NK-92 treated with Interleukin-12 subunit alpha and Interleukin-12 subunit beta, amount 100 ng/mL, for 24 hours (cell line): Measurements from ENCODE around the gene GMPPA.

ENCODE experiments used
- DNase-seq: peaks from one replicate; lab custom pipeline; 2025; lab: John Stamatoyannopoulos, UW

GMPPA gene

GRCh38 chr2:219522111-219523030 is 23.7 kb downstream of the GMPPA start:
- no peak for DNase-seq

- no peak for DNase-seq
Observed at GRCh38 chr2:219523031-219523671, 24.5 kb downstream of the GMPPA start.

DNA sequence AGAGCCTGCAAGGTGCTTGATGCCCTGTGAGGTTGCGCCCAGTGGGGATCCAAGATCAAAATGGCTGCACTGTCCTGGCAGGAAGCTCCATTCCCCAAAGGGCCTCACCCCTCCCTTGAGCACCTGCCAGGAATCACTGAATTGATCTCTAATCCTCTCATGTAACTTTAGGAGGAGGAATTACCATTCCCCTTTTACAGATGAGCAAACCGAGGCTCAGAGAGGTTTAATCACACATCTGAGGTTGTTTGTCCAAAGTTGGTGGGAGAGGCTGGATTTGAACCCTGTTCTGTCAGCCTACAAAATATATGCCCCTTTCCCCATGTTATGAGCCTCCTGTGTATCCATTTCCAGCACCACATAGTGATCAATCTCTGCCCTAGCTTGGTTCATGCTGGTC is 26.1 kb downstream of the GMPPA start:
- DNase-seq = no peak

DNA sequence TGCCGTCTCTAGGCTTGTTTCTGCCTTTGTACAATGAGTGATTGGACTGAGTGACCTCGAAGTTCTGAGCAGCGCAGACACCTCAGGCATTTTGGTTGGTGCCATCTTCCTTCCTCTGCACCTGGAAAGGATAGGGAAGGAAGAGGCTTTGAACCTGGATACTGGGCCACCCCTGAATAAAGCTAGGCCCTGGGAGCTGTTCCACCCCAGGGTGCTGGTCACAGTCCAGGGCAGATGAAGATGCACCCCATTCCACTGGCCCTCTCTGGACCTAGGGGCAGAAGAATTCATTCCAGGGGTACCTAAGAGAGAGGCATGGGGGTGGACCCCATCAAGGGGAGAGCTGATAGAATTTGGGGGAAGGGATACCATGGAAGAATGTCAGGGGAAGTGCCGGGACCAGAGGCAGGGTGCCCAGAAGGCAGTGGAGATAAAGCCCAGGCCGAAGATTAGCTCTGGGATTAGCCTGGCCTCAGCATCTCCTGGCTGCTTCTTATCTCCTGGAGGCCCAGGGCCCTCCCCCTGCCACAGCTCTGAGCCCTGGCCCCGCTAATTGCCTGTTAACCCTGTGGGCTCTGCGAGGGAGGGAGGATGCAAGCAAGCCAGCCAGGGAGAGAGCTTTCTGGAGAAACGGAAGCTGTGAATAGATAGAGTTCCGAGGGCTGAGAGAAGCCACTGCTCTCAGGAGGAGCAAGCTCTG is 27.0 kb downstream of the GMPPA start:
- DNase-seq = no peak

- DNase-seq = no peak
Observed at GRCh38 chr2:219526320-219527075, 27.8 kb downstream of the GMPPA start.

DNA sequence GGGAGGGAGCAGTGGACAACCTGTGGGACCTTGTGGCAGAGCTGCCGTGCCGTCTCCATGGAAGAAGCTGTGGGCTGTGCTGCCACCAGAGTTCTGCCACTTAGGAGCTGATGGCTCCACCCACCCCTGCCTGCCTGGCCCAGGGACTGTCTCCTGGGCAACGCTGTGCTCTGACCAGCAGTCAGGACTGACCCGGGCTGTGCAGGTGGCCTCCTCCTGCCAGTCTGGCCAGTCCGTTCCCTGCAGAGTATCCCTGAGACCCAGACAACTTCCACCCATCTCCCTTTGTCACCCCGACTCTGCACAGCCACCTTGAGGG is 28.3 kb downstream of the GMPPA start:
- DNase-seq = no peak

GRCh38 chr2:219527472-219527871 is 28.8 kb downstream of the GMPPA start:
- DNase-seq = no peak

DNA sequence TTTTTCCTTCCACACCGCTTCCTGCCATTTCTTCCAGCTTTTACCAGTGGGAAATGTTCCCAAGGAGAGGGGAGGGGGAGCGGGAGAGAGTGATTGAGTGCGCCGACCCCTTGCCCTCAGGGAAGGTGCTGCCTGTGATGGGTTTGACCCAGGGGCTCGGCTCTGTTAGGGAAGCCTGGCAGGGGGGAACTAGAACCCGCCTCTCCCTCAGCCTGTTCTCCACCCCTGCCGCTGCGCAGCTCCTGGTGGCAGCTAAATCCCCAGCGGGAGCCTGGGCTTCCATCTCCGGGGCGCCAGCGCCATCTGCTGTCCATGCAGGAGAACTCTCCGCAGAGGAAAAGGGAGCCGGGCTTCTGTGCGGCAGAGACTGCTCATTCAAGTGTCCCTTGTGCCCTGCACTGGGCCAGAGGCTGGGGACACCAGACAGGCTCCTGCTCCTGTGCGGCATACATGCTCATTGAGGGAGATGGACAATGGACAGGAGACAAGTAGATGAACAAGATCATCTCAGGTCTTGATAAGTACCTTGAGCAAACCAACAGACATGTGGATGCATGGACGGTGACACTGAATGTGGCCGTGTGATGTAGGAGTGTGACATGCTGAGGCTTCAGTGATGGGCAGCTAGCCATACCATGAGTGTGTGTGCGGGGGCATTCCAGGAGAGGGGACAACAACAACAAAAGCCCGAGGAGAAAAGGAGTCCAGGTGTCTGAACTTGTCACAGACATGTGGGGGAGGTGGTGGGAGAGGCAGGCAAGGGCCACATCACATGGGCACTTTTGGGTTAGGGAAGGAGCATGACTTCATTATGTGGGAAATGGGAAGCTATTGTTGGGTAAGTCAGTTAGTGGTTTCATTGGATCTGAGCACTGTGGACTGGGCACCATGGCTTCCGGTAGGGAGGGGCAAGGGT is 31.6 kb downstream of the GMPPA start:
- peak; percentile 56 for DNase-seq

DNA sequence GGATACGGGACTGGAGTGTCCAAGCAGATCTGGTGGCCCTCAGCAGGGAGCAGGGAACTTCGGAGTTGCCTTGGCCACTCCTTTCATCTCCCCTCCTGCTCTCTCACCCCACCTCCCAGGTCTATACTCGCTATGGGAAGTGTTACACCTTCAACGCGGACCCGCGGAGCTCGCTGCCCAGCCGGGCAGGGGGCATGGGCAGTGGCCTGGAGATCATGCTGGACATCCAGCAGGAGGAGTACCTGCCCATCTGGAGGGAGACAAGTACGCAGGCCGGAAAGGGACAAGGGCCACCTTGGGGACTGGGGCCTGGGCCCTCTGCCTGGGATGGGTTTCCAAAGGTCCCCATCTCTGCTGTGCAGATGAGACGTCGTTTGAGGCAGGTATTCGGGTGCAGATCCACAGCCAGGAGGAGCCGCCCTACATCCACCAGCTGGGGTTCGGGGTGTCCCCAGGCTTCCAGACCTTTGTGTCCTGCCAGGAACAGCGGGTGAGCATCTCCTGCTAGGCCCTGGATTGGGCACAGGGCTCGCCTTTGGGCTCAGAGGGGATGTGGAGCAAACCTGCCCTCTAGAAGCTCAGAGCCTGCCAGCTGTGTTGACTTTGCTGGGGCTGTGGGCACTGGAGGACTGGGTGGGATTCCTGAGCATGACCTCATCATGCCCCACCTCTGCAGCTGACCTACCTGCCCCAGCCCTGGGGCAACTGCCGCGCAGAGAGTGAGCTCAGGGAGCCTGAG is 33.1 kb downstream of the GMPPA start:
- DNase-seq = no peak

GRCh38 chr2:219532378-219532649 is 33.6 kb downstream of the GMPPA start:
- DNase-seq = no peak

DNA sequence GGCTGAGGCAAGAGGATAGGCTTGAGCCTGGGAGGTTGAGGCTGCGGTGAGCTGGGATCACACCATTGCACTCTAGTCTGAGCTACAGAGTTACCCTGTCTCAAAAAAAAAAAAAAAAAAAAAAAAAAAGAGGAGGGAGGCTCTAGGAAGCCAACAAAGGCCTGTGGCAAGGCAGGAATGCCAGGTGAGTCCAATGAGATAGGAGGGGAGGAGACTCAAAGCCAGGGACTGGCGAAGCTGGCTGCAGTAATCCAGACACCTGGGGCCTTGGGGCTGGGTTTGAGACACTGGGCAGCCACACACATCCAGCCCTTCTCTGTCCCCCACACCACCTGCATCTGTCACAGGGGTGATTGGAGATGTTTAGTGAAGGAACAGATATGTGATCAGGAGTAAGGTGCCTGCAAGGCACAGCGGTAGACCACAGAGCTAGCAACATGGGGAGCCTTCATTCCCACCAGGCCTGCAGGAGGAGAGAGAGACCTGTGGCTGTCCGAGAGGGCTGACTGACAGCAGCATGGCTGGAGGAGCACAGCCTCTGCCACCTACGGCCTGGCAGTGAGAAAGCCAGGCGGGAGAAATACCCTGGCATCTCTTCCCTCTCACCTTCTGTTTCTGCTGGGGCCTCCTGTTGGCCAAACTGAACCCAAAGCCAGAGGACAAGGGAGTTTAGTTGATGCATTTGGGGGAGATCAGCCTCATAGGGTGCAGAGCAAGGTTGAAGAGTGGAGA is 35.4 kb downstream of the GMPPA start:
- DNase-seq = no peak

- no peak for DNase-seq
Observed at GRCh38 chr2:219536425-219536824, 37.7 kb downstream of the GMPPA start.

- no peak for DNase-seq
Observed at GRCh38 chr2:219536967-219537366, 38.3 kb downstream of the GMPPA start.

GRCh38 chr2:219537657-219538488 is 39.2 kb downstream of the GMPPA start:
- DNase-seq = no peak

DNA sequence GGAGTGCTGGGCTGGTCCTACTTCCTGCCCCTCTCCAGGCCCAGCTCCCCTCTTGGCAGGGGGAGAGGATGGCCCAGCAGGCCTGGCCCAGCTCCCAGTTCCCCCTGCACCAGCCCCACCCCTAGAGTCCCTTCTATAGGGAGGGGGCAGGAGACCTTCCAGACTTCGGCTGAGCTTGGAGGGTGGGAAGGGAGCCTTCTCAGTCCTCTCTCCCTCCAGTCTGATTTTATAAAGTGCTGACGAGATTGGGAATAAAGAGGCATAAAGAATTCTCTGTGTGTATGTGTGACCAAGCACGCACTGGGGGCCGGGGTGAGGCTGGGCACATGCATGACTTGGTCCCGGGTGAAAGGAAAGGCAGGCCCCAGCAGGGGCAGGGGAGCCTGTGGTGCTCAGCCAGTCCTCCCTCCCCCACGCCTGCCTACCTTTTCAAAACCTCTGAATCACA is 39.8 kb downstream of the GMPPA start:
- DNase-seq = no peak

DNA sequence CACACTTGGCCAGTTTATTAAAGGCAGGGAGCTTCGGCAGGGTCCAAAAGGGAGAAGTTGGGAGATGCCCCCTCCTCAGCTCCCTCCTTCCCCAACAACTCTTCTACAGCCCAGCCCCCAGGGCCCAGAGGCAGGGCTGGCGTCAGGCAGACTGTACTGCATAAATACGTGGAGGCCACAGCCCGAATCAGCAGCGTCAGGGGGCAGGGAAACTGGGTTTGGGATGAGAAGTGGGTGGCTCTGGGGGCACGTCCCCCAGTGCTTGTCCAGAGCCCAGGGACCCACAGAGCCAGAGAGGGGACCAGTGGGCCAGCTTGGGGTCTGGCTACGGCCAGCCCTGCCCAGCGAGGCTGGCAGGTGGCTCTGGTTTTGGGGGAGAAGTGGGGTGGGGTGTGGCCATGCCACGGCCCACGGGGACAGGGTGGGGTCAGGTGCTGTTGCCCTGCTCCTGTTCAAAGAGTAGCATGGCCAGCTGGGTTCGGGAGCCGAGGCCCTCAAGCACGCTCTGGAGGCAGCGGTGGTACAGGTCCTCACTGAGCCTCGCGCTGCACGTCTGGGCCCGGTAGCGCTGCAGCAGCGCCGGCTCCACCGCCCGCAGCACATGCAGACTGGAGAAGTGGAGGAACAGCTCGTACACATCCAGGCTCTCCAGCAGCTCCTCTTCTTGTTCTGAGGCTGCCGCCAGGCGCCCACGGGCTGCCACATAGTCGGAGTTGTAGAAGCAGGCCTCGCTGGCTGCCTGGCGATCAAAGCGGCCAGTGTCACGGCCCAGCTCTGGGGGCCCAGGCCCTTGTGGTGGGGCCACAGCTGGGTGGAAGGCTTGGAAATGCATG is 40.5 kb downstream of the GMPPA start:
- DNase-seq = no peak

- DNase-seq = no peak
Observed at GRCh38 chr2:219539926-219540678, 41.4 kb downstream of the GMPPA start.
